ENCODE data around the gene KLHL15.
"Not testable (repeated sequence)": the region's sequence is repeated elsewhere in the genome, so short reads cannot be mapped to it uniquely, and the experiment has no call there.

Gene KLHL15

DNA sequence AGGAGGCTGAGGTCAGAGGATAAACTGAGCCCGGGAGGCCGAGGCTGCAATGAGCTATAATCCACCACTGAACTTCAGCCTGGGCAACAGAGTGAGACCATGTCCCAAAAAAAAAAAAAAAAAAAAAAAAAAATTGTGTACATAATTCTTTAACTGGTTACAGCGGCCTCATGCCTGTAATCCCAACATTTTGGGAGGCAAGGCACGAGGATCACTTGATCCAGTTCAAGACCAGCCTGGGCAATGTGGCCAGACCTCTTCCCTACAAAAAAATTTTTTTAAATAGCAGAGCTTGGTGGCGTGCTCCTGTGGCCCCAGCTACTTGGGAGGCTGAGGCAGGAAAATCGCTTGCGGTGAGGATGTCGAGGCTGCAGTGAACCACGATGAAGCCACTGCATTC lies 9.3 kb downstream of the KLHL15 start:
- no peak for DNase-seq

DNA sequence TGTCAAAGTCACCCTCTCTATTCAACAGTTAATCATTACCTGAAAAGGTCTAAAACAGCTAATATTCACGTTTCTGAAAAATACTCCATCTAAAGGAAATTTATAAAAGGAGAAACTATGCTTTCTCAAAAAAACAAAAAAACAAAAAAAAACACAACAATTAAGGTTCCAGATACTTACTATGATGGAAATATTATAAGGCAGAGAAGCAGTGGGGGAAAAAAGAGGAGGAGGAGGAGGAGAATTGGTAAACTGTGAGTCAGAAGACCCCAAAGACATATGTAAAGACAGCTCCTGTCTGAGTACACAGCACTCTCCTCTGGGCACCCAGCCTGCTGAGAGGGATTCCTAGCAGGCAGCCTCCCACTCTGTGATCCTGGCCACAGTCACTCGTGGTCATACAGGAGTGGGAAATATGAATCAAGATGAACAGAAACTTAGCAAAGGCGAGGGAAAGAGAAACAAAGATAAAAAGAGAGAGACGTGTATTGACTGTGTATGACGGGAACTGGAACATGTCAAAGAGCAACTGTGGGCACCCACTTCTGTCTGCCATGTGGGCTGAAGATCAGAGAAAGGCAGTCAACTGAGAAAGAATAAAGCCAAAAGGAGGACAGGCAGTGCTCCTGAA lies 12.5 kb downstream of the KLHL15 start:
- peak; percentile 52 to 62 for DNase-seq

DNA sequence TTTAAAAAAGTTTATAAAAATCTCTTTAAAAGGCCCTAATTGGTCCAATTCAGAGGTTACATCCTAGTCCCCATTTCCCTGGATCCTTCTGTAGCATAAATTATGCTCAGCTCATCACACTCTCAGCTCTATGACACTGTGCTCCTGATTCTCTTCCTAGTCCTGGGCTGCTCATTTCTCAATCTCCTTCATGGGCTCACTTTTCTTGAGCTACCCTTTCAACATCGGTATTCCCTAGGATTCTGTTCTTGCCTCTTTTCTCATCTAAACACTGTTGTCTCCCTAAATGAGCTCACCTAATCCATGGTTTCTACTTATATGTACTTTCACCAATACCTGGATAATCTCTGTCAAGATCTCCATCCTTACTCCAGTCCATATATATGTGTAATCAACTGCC lies 14.7 kb downstream of the KLHL15 start:
- DNase-seq = no peak

DNA sequence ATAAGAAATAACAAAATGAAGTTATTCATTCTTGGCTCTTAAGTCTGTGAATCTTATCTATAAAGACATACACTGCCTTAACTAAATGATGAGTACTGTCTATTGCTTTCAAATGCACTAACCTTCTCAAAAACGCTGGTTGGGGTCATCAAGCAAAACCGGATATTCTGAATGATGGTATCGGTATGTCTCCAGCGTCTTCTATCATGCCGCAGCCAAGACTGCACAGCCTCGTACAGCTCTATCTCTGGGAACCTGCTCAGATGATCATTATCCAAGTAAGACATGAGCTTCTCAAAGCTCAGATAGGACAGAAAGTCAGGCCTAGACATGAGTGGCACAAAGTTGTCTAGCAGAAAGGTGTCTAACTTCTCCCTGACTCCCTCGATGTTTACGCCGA lies 21.1 kb downstream of the KLHL15 start:
- no peak for DNase-seq

DNA sequence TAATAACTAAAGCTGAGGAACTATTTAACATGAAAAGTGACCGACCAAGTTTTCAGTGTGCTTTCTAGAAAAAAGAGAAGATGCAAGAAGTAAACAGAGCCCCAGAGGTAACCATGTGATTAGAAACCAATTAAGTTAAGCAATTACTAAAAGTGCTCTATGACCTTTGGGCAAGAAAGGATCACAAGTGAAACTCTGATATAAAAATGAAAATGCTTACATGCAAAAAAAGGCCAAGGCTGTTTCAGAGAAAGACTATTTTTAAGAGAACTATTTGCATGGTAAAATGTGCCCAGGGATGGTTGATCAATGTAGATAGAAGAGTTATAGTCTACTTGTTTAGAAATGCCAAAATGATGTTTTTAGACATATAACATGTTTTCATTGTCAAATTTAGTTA lies 22.0 kb downstream of the KLHL15 start:
- no peak for DNase-seq

DNA sequence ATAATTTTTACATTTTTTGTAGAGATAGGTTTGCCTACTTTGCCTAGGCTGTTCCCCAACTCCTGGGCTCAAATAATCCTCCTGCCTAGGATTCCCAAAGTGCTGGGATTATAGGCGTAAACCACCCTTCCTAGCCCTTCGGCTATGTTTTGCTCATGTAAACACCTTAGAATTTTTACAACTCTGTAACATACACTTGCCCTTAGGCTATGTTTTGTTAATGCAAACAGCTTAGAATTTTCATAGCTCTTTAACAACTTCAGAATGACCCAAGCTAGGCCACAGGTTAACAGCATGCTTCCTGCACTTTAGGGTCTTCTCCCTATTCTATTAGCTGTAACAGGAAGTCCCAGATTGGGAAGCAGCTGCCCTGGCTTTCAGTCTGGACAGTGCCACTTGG lies 24.2 kb downstream of the KLHL15 start:
- DNase-seq = no peak

DNA sequence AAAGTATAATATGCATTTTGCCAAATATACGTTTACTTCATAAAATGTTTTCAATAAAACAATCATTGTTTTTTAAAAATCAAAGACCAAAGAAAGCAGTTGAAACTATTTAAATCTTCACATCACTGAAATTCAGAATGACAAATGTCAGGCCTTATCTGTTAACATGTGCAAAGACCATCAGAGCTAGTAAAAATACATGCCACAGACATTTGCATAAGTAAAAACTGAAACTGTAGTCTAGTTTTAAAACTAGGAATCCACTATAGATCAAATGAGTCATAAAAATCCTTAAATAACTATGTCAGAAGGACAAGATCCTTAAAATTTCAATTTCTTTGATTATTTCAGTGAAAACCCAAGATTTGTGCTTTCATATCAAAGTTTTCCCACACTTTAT lies 24.8 kb downstream of the KLHL15 start:
- no peak for DNase-seq

DNA sequence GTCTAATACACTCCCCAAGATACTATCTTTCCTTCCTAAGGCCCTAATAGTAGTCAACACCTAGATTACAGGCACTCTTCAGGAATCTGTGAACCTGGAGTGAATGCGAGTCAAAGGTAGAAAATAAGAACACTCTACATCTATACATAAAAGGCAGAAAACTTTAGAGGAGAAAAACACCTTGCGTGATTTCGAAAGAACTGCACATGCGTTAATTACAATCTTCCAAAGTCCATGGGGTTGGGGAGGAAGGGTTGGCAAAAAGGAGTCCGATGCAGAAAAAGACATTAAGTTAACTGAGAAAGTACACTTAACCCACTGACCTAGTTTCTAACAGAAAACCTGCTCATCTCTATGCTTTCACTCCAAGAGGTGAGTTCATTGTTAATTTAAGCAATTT lies 27.3 kb downstream of the KLHL15 start:
- DNase-seq = no peak

DNA sequence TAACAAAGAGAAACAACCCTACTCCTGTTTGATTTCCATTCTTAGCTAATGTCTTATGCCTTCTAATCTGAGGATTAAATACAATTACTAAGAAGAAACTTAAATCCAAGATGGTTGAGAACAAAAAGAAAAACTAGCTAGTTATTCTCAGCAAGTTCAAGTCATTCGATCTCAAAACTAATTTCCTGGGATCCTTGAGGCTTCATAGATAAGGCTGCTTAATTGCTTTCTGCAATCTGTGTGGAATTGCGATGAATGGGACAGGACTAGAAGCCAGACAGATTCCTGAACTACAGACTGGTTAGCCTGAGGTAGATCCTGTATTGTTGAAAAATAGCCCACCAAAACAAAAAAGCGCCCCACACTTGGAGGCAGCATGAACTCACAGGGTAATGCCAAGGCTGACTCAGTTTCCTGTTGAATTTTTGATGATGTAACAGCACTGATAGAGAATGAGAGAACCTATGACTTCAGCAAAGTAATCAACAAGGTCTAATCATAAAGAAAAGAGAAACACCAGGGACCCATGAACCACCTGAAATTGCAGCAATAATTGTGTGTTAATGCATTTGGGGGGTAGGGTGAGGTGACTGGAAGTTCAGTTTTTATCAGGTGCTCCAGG lies 33.9 kb downstream of the KLHL15 start:
- DNase-seq = no peak

DNA sequence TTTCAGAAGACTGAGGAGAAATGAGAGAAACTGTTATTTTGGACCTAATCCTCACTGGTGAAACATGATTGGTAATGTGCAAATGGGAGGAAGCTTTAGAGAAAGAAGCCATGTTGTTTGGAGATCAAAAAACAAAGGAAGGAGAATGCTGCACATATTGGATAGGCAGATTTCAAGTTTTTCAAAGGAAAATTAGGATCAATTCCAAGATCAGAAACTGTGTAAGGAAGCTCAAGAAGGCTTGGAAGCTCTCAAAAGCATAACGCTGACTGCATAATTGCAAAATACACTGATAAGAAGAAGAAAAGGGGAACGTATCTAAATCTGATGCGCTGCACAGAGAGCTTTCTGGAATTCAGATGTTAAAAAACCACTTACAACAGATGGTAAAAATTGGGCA lies 34.6 kb downstream of the KLHL15 start:
- no peak for DNase-seq

DNA sequence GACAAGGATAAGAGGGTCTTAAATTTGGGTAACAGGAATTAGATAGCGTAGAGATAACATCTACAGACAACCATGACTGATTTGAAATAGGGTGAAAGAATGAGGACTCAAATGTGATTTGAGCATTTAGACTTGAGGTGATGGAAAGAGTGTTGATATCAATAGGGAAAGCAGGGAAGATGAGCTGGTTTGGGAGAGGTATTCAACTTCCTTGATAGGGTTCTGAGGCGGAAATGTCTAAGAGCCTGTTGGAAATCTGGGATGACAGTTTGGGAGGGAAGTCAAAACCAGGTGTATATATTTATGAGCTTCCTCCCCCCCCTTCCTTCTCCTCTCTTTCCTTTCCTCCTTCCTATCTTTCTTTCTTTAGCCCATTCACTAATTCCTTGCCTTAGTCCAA lies 36.5 kb downstream of the KLHL15 start:
- DNase-seq = no peak

DNA sequence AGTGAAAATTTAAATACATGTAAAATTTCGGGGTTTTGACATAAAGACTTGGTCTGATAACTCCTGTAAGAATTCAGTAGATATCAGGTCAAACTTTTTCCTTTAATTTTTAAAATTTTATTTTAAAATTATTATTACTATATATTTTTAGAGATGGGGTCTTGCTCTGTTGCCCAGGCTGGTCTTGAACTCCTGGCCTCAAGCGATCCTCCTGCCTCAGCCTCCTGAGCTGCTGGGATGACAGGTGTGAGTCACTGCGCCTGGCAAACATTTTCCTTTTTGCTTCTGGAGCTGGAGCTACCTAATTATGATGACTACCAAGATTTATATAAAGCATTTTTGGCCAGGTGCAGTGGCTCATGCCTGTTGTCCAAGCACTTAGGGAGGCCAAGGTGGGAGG lies 37.3 kb downstream of the KLHL15 start:
- DNase-seq = no peak

DNA sequence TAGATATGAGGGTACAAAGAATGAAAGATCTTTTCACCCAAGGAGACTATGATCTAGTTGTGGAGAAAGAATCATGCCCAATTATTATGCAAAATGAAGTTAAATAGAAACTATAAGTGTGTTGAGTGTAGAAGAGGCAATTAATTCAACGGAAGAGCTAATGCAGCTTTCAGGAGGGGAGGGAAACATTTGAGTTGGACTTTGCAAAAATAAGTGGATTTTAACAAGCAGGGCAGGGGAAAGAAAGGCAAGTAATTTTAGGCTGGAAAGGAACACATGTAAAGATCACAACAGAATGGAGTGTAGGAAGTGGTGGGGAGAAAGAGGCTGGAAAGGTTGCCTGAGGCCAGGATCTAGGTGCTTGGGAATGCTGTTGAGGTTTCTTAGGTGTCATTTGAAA lies 44.1 kb downstream of the KLHL15 start:
- no peak for DNase-seq

DNA sequence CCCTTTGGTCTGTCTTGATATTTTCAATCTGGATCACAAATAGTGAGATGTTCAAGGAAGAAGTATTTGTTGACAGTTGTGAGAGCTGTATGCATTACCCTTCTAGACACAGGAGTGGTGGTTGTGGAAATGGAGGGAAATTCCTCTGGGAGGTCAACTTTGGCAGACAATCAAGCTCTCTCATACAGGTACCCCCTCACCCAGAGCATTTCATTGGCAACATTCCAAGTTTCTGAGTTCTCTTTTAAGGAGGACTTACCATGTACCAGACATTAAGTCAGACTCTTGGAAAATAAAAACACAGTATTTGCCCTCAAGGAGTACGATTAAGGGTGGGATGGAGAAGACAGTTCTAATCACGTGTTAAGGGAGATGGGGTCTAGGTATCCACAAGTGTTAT lies 45.3 kb downstream of the KLHL15 start:
- DNase-seq = no peak

DNA sequence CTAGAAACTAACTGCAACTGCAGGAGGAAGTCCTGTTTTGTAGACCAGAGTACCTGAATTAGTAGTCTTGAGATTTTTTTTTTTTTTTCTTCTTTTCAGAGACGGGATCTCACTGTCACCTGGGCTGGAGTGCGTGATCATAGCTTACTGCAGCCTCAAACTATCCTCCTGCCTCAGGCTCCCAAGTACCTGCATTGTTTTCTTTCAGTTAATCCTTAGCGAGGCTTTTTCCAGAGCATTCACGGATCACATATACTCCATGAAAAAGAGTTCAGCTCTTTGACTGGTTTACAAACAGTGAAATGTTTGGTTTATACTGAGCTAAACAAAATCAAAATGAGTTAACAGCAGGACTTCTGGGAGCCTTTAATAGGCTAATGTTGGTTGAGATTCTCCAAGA lies 45.8 kb downstream of the KLHL15 start:
- DNase-seq = no peak

DNA sequence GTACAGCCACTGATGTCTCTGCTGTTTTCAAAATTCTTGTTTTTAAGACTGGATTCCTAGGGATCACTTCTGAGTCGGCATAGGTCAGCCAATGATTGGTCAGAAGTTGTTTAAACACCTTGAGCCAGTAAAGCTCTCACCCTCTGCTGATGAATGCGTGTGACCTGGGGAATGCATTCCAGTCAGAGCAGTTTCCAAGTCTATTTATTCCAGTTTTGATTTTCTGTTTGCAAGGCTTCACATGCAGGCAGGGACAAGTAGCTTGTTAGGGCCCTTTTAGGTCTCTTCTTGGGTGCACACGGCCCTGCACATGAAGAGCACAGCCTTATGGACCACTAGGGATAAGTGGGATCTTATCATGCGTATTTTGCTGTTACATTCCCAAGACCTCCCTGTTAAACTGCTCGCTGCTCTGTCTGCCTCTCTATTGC lies 47.0 kb downstream of the KLHL15 start:
- DNase-seq = no peak

DNA sequence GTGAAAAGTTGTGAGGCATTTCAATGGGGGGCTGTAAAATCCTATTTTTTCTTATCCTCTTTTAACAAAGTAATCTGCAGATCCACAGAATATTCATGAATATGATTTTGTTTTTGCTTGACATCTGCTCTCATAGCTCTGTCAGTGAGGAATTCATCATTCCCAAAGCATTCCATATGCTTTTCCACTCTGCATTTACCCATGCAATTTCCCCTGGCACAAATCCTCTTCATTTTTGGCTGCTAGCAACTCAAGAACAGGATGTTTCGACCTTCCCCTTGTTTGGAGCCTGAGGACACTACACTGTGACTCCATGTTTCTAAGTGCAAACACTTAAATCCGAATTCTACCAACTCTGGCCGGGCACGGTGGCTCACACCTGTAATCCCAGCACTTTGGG lies 48.5 kb downstream of the KLHL15 start:
- DNase-seq = no peak

DNA sequence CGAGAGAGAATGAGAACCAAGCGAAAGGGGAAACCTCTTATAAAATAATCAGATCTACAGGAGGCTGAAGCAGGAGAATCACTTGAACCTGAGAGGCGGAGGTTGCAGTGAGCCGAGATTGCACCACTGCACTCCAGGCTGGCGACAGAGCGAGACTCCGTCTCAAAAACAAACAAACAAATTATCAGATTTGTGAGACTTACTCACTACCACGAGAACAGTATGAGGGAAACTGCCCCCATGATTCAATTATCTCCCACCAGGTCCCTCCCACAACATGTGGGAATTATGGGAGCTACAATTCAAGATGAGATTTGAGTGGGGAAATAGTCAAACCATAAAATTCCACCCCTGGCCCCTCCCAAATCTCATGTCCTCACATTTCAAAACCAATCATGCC lies 61.4 kb downstream of the KLHL15 start:
- DNase-seq = not testable (repeated sequence)

DNA sequence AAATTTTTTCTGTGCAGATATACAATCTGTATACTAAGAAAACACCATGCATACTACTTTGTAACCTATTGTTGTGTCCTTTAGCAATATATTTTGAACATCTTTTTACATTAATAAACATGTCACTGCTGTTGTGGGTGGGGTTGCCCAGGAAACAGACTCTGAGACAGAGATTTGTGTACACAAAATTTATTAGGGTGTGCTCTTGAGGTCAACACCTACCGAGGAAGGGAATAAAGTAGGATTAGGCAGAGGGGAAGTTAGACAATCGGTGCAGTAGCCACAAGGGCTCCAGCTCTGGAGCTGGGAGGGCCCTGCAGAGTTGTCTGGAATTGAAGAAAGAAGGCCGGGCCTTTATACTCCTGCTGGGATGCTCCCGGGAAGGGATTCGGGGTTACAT lies 62.8 kb downstream of the KLHL15 start:
- DNase-seq = no peak

DNA sequence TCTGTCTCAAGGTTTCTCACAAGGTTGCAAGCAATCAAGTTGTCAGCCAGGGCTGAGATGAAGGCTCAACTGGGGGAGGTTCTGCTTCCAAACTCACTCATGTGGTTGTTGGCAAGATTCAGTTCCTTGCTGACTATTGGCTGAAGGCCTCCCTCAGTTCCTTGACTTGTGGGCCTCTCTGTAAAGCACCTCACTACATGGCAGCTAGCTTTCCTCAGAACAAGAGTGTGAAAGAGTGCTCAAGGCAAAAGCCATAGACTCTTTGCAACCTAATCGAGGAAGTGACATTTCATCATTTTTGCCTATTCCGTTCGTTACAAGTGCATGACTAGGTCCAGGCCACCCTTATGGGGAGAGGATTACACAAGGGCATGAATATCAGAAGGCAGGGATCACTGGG lies 67.2 kb downstream of the KLHL15 start:
- peak in 1 of 2 experiments; percentile 1 for DNase-seq

DNA sequence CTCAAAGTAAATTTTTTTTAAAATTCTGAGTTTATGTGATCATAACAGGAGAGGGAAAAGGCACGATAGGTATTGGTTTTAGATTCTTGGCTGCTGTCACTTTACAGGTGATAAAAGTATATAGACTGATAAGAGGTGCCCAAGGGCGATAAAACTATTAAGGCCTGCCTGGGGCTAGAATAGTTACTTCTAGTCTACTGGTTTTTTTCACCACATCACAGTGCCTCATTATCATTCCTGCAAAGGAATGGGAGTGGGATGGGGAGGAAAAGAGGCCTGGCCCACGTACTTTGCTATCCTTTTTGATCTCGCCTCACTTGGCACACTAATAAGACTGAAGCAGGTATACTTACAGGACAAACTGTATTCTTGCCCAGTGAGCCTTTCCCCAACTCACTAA lies 72.6 kb downstream of the KLHL15 start:
- no peak for DNase-seq

DNA sequence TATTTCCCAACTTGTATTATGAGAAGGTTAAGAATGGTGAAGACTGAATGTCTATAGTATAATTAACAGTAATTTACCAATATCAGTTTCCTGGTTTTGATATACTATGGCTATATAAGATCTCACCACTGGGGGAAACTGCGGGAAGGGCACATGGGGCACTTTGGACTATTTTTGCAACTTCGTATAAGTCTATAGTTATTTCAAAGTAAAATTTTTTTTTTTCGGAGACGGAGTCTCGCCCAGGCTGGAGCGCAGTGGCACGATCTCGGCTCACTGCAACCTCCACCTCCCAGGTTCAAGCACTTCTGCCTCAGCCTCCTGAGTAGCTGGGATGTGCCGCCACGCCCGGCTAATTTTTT lies 73.1 kb downstream of the KLHL15 start:
- no peak for DNase-seq

DNA sequence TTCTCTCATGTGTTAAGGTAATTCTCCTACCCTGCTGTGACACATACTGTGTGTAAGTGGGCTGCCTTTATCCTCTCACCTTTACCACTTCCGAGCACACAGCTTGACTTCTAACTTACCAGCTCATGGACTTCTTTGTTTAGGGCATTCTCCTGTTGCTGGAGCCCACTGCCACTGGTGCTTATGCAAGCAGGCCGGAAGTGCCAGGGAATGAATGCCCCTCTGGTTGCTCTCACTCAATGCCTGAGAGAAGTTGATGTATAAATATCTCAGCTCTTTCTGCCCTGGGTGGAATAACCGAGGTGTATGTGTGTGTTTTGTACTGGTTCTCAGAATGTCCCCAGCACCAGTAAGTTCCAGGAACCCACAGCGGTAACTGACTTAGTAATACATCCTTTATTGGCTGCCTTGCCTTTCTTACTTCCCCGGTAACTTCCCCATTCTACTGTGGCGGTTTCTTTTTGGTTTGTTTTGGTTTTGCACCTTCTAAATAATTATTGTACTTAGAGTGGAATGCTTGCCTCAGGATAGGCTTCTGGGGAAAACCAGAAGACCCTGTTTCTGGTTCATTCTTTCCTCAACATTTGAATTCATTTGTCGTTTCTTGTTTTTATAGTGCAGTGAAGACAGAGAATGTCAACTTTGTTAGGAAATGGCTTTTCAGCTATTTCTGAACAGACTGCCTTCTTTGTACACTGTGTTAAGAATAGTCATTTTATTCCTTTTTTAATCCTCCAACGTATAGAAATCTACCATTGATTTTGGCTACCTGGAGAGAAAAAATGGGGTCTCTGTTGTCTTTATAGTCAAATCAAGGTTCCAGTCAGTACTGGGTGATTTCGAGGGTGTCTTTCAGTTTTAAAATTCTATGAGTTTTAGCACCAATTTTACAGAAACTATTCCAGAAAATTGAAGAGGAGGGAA lies 73.7 kb downstream of the KLHL15 start:
- DNase-seq = peak; percentile 30 to 31

DNA sequence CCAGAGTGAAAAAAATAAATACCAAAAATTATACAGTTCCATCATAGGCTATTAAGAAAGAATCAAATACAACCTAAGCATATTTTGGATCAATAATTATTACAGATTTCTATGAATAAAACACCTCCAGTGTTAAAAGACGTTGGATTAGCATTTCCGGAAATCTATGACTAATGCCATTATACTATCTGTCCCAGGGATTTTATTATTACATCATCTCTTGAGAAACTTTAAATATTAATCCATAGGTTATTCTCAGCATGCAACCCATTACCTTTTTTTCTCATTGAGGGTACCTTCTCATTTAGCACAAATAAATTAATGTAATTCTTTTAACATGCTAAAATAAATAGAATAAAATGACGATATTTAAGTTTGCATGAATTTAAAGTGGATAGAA lies 74.6 kb downstream of the KLHL15 start:
- DNase-seq = no peak
